ENCODE data around the gene IFI16.

The IFI16 gene

GRCh38 chr1:159056069-159056698 is 46.5 kb downstream of the IFI16 start:
- H3K4me3 ChIP-seq (ENCODE audit: low read depth, low read length) = no peak overlapping the region

GRCh38 chr1:159058751-159059150 is 49.0 kb downstream of the IFI16 start:
- H3K4me3 ChIP-seq (ENCODE audit: low read depth, low read length) = no peak overlapping the region

- no peak overlapping the region for H3K4me3 ChIP-seq (ENCODE audit: low read depth, low read length)
These were observed 55.4 kb downstream of the IFI16 start for GRCh38 chr1:159065106-159065505.

DNA sequence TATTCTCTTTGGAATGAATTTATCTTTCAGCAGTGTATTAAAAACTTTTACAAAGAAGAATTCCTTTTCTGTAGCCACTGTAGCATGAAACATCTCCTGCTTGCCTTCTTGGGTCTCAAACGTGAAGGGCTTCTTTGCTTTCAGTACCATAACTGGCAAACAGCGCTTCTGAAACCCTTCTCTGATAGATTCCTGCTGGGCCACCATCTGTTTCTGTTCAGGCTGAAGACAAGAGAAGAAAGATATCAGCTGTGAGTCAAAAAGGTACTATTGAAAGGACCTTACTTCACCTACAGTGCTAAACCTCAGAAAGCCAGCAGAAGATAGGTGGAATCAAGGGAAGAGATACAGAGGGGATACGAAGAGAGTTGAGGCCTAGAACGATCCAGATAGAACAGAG is 56.4 kb downstream of the IFI16 start:
- no peak overlapping the region for H3K4me3 ChIP-seq (ENCODE audit: low read depth, low read length)

DNA sequence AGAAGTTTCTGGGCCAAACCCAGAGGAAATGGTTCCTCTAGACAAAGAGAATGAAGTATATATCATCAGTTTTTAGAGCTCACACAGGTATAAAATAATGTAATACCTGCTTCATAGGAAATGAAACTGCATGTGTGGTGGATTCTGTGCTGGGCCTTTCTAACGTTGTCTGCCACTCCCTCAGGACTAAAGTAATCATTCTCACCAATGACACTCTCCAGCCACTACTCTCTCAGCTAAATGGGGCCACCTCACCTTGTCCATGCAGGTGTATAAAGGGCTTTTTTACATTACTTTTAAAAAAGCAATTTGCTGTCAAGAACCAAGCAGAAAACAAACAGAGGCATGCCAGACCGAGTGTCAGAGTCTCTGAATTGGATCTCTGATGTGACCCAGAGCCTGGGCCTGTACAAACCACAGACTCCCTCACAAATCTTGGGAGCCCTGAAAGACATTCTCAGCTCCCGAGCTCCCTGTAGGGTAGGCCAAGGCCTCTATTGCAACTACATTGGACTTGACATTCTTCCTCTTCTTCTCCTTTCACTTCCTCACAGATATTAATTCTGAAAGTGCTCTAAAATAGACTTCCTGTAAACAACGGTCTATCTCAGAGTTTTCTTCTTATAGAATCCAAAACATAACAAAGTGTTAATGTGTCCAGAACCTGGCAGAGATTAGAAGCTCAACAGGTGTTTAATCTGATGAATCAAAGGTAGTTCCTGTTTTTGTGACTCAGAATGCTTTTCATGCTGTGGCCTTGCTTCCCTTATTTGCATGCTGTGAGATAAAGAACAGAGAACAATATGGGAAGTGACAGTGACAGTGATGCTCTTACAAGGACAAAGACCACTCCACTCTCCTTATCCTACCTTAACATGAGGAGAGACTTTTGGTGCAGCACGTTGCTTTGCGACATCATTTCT is 58.3 kb downstream of the IFI16 start:
- H3K4me3 ChIP-seq (ENCODE audit: low read depth, low read length) = no peak overlapping the region

GRCh38 chr1:159068886-159069285 is 59.2 kb downstream of the IFI16 start:
- no peak overlapping the region for H3K4me3 ChIP-seq (ENCODE audit: low read depth, low read length)

GRCh38 chr1:159071970-159072582 is 62.4 kb downstream of the IFI16 start:
- H3K4me3 ChIP-seq (ENCODE audit: low read depth, low read length) = no peak overlapping the region

DNA sequence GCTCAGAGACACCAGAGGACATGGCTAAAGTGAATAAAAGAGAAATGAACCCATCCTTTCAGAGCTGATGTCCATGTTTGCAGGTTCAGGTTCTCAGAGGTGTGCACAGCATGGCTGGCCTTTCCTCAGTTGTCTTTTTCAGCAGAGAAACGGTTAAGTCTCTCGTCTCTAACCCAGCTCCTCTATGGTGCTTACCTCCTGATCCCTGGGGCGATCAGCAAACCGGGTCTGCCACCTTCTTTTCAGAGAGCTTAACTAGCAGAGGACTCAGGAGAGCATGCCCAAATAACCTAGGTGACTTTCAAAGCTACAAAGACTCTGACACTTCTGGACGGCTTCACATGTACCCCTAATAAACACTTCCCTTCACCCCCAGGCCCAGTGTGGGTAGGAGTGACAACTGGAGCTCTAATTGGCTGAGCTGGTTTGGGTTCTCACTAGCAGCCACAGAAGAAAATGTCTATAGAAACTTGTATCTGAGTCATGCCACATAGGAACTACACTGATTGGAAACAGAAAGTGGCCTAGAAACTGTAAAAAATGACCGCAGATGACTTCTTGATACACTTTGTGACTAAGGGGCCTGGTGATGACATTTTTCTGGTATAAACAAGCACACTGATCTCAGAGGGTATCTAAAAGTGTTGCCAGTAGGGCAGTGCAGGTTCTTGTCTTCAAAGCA is 66.9 kb downstream of the IFI16 start, which contains the start of gene AIM2:
TSS of gene AIM2 (minus strand) at position 329 of the 682 bp plus-strand sequence. CDS start 3,267 bp downstream, outside the sequence.
- no peak within 1 kb of the TSS for H3K4me3 ChIP-seq (ENCODE audit: low read depth, low read length)

- H3K4me3 ChIP-seq (ENCODE audit: low read depth, low read length) = no peak overlapping the region
These were observed 67.6 kb downstream of the IFI16 start for GRCh38 chr1:159077120-159077961.

- H3K4me3 ChIP-seq (ENCODE audit: low read depth, low read length) = no peak overlapping the region
These were observed 69.8 kb downstream of the IFI16 start for GRCh38 chr1:159079525-159079924.

DNA sequence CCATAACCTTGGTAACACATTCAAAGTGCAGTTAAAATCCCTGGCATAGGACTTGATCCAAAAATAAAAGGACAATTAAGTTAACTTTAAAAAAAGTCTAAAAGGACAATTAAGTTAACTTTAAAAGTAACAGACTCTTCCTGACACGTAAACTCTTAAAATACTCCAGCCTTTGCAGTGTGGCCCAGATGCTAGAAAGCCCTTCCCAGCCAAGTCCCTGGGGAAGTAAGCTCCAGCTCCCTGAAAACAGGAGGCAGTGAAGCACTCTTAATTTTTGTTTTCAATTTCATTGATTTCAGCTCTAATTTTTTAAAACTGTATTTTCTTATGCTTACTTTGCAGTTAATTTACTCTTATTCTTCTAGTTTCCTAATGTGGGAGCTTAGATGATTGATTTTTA is 71.9 kb downstream of the IFI16 start:
- no peak overlapping the region for H3K4me3 ChIP-seq (ENCODE audit: low read depth, low read length)

DNA sequence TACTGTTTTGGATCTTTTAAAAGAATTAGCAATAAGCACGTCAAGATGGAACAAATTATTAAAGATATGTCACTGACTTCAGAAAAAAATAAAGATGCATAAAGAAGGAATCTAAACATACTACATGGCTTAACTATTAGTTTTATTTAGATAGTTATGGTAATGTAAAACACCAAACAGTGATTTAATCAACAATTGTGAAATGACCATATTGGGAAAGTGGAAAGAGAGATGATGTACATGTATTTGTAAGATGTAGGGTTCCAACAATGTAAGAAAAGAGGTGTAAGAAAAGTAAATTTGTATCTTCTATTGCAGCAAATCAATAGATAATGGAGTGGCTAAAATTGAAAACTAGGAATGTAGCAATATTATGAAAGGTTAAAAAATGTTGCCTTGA is 73.3 kb downstream of the IFI16 start:
- no peak overlapping the region for H3K4me3 ChIP-seq (ENCODE audit: low read depth, low read length)

GRCh38 chr1:159084152-159084551 is 74.4 kb downstream of the IFI16 start:
- no peak overlapping the region for H3K4me3 ChIP-seq (ENCODE audit: low read depth, low read length)

GRCh38 chr1:159084867-159085266 is 75.2 kb downstream of the IFI16 start:
- H3K4me3 ChIP-seq (ENCODE audit: low read depth, low read length) = no peak overlapping the region

- no peak overlapping the region for H3K4me3 ChIP-seq (ENCODE audit: low read depth, low read length)
These were observed 78.3 kb downstream of the IFI16 start for GRCh38 chr1:159088050-159088449.

DNA sequence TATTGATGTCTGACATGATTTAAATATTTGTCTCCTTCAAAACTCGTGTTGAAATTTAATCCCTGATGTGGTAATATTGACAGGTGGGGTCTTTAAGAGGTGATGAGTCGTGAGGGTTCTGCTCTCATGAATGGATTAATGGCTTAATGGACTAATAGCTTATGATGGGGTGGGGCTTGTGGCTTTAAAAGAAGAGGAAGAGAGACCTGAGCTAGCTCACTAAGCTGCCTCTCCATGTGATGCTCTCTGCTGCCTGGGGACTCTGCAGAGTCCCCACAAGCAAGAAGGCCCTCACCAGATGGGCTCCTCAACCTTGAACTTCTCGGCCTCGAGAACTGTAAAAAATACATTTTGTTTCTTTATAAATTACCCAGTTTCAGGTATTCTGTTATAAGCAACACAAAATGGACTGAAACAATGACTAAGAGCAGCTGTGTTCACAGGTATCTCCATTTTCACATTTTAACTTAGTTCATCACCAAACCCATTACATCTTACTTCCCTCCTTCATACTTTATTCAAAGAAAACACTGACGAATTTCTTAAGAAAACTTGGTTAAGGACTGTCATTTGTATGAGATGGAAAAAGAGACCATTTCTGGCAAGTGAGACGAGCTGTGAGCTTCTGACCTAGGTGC is 79.0 kb downstream of the IFI16 start:
- H3K4me3 ChIP-seq (ENCODE audit: low read depth, low read length) = no peak overlapping the region

- H3K4me3 ChIP-seq (ENCODE audit: low read depth, low read length) = no peak overlapping the region
These were observed 79.6 kb downstream of the IFI16 start for GRCh38 chr1:159089184-159089791.

- no peak overlapping the region for H3K4me3 ChIP-seq (ENCODE audit: low read depth, low read length)
These were observed 80.8 kb downstream of the IFI16 start for GRCh38 chr1:159090286-159091179.
